ENCODE results near the gene DGKH.

Gene DGKH

GRCh38 chr13:42127047-42127446 is 78.6 kb downstream of the DGKH start:
- TF ChIP-seq, protein P1, sequence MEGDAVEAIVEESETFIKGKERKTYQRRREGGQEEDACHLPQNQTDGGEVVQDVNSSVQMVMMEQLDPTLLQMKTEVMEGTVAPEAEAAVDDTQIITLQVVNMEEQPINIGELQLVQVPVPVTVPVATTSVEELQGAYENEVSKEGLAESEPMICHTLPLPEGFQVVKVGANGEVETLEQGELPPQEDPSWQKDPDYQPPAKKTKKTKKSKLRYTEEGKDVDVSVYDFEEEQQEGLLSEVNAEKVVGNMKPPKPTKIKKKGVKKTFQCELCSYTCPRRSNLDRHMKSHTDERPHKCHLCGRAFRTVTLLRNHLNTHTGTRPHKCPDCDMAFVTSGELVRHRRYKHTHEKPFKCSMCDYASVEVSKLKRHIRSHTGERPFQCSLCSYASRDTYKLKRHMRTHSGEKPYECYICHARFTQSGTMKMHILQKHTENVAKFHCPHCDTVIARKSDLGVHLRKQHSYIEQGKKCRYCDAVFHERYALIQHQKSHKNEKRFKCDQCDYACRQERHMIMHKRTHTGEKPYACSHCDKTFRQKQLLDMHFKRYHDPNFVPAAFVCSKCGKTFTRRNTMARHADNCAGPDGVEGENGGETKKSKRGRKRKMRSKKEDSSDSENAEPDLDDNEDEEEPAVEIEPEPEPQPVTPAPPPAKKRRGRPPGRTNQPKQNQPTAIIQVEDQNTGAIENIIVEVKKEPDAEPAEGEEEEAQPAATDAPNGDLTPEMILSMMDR (IDR thresholded peaks at IDR 0.05) = no peak

- TF ChIP-seq, protein P1 (IDR thresholded peaks at IDR 0.05) = no peak
Measured at GRCh38 chr13:42129033-42129432, 80.6 kb downstream of the DGKH start.

- TF ChIP-seq, protein P1 (IDR thresholded peaks at IDR 0.05) = no peak
Measured at GRCh38 chr13:42136518-42136917, 88.1 kb downstream of the DGKH start.

DNA sequence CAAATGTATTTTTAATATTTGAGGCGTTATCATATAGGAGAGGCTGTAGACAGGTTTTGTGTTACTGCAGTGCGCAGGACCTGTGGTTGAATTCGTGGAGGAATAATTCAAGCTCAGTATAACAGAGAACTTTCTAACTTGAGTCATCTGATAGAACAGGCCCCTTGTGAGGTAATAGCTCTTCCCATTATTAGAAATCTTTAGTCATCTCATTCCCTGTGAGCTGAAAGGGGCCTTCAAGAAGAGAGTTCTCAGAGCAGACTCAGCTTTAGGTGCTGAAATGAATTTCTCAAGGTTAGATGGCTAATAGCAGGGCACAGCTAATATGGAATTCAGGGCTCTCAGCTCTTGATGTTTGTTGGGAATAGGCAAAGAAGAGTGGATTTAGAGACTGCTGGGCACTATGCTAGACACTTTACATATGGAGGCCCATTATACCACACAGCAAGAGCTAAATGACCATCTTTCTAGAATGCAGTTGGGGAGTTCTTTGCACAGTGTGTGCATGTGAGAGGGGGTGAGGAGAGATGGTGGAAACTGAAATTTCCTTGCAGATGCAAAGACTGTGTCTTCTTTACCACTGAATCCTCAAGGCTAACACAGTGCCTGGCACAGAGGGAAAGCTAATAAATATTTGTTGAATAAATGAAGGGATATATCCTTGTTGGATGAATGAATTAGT is 89.5 kb downstream of the DGKH start:
- TF ChIP-seq, protein P1 (IDR thresholded peaks at IDR 0.05) = no peak

GRCh38 chr13:42140494-42140893 is 92.0 kb downstream of the DGKH start:
- TF ChIP-seq, protein P1 (IDR thresholded peaks at IDR 0.05) = no peak

DNA sequence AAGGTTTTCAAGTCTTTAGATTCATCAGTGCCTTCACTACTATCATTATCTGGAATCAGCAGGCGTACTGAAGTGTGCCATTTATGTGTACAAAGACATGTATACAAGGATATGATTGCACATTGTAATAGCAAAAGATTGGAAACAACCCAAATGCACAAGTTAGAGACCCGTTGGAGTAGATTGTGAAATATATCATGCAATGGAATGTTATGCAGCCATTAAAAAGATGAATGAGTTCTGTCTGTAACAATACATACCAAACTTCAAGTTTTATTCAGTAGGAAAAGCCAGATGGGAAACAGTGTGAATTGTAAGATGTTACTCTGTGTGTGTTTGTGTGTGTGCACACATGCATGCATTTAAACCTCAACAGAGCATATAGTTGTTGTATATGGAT is 97.9 kb downstream of the DGKH start:
- TF ChIP-seq, protein P1 (IDR thresholded peaks at IDR 0.05) = no peak

DNA sequence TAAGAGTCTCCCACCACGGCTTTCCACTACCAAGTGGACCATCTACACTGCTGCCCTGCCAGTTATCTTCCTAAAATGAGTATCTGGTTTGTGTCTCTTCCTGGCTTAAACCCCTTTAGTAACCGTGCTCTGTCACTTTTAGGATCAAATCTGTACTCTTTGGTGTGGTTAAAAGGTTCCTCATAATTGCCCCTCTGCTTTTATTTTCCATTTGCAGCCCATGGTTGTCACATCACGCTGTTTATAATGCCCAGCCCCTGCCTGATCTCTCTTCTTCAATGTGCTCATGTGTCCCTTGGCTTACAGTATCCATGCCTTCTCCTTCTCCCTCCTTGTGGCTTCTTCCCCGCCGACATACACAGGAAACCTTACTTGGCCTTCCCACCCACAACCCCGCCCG is 100.1 kb downstream of the DGKH start:
- TF ChIP-seq, protein P1 (IDR thresholded peaks at IDR 0.05) = no peak

- TF ChIP-seq, protein P1 (IDR thresholded peaks at IDR 0.05) = no peak
Measured at GRCh38 chr13:42149136-42149535, 100.7 kb downstream of the DGKH start.
